CD8-positive, alpha-beta memory T cell (primary cell): ENCODE results near the gene GLI2. TPM values are rescaled to one million over a fixed set of nuclear protein-coding genes. Genes with fewer than 3 reads are reported as not detected.

Experiments used
- CTCF ChIA-PET: fragments of 350-600 bp; sonication (Branson Sonifier 250); formaldehyde crosslinking; loops from one replicate; lab custom pipeline; 2021; ENCODE audit warnings: antibody characterized with exemption; lab: Charles Lee
- POLR2A ChIA-PET: fragments of 350-600 bp; sonication (Branson Sonifier 250); formaldehyde crosslinking; loops from one replicate; lab custom pipeline; 2021; ENCODE audit warnings: antibody characterized with exemption; lab: Charles Lee
- DNase-seq, 5 donors: peaks; one replicate each; pipeline versions ENCODE4 v3.0.0 to v3.0.0-alpha.2; 2020 to 2022; ENCODE audit warnings: mixed read lengths in 1 of 5
- H3K27ac ChIP-seq: one replicate; pipeline ENCODE4 v1.7.0; 2013; ENCODE audit warnings: low read depth, mild to moderate bottlenecking, low read length, moderate library complexity
- H3K27me3 ChIP-seq: 2 replicates; pipeline ENCODE4 v1.7.0; 2013; ENCODE audit warnings: low read length, mild to moderate bottlenecking; ENCODE audit not compliant: insufficient read depth, poor library complexity, severe bottlenecking
- H3K36me3 ChIP-seq: 2 replicates; pipeline ENCODE4 v1.7.0; 2013; ENCODE audit warnings: mild to moderate bottlenecking, low read length, moderate library complexity; ENCODE audit not compliant: insufficient read depth
- H3K4me1 ChIP-seq: 2 replicates; pipeline ENCODE4 v1.7.0; 2013; ENCODE audit warnings: mild to moderate bottlenecking, low read length, moderate library complexity; ENCODE audit not compliant: insufficient read depth
- H3K4me3 ChIP-seq: 2 replicates; pipeline ENCODE4 v1.7.0; 2013; ENCODE audit warnings: mild to moderate bottlenecking, low read length
- H3K9me3 ChIP-seq: 2 replicates; pipeline ENCODE4 v1.7.0; 2013; ENCODE audit warnings: mild to moderate bottlenecking, low read length
- H3K27ac Mint-ChIP-seq, 8 donors: one replicate each; pipeline ENCODE4 v1.8.0; 2020 to 2021; ENCODE audit warnings: mixed read lengths in 8 of 8, mild to moderate bottlenecking in 6 of 8, inconsistent platforms in 3 of 8, moderate library complexity in 3 of 8
- H3K27me3 Mint-ChIP-seq, 2 donors: one replicate each; pipeline ENCODE4 v1.8.0; 2020 to 2021; ENCODE audit warnings: mixed read lengths in 2 of 2, mild to moderate bottlenecking in 1 of 2, moderate library complexity in 1 of 2
- H3K36me3 Mint-ChIP-seq, 3 donors: one replicate each; pipeline ENCODE4 v1.8.0; 2020 to 2021; ENCODE audit warnings: mixed read lengths in 3 of 3, inconsistent platforms in 1 of 3, mild to moderate bottlenecking in 1 of 3
- H3K4me1 Mint-ChIP-seq, 3 donors: one replicate each; pipeline ENCODE4 v1.8.0; 2020 to 2021; ENCODE audit warnings: mixed read lengths in 3 of 3, inconsistent platforms in 1 of 3, mild to moderate bottlenecking in 1 of 3
- H3K4me3 Mint-ChIP-seq, 7 donors: one replicate each; pipeline ENCODE4 v1.8.0; 2020 to 2021; ENCODE audit warnings: mixed read lengths in 7 of 7, mild to moderate bottlenecking in 6 of 7, moderate library complexity in 4 of 7, inconsistent platforms in 2 of 7
- H3K9me3 Mint-ChIP-seq, 5 donors: one replicate each; pipeline ENCODE4 v1.8.0; 2020 to 2022; ENCODE audit warnings: mixed read lengths in 5 of 5, mild to moderate bottlenecking in 3 of 5, moderate library complexity in 2 of 5, inconsistent platforms in 1 of 5
- polyA plus RNA-seq: library from polyadenylated mRNA; unstranded; fragments of 300-500 nt; fragmentation: Illumina TruSeq; gene quantifications from one replicate; pipeline ENCODE4 v1.2.3, GENCODE V29; 2021
- total RNA-seq, 2 experiments: library from RNA; stranded (reverse); gene quantifications; one replicate each; pipeline ENCODE4 v1.2.3, GENCODE V29; 2021

The GLI2 gene
- total and polyA plus RNA-seq, 3 experiments from 2014 or later, result not detected

- no peaks in the 10 kb centered on the region for H3K4me1 Mint-ChIP-seq
- no peak overlapping the region for H3K27ac Mint-ChIP-seq
- no peaks in the 10 kb centered on the region for H3K36me3 Mint-ChIP-seq
- Histone ChIP-seq H3K4me3 (no peak overlapping the region), H3K36me3 (no peaks in the 10 kb centered on the region), H3K9me3 (no peaks in the 10 kb centered on the region), H3K27me3 (no peaks in the 10 kb centered on the region), H3K27ac (no peak overlapping the region), H3K4me1 (no peaks in the 10 kb centered on the region)
- no peak overlapping the region for H3K4me3 Mint-ChIP-seq
- POLR2A ChIA-PET, result no interaction called here
- CTCF ChIA-PET, result no interaction called here
- no peaks in the 10 kb centered on the region for H3K9me3 Mint-ChIP-seq
- DNase-seq, result no peak
- H3K27me3 Mint-ChIP-seq, result peaks cover 6 to 15% of the 10 kb centered on the region in 2 donors
Measured at GRCh38 chr2:120748310-120748709, 12.6 kb downstream of the GLI2 start.

- DNase-seq, result no peak
- H3K36me3 ChIP-seq, result no peaks in the 10 kb centered on the region
- H3K36me3 Mint-ChIP-seq, result no peaks in the 10 kb centered on the region
- POLR2A ChIA-PET, result no interaction called here
- H3K4me3 Mint-ChIP-seq, result no peak overlapping the region
- H3K4me1 Mint-ChIP-seq, result no peaks in the 10 kb centered on the region
- peaks cover 6 to 14% of the 10 kb centered on the region in 2 donors for H3K27me3 Mint-ChIP-seq
- no peak overlapping the region for H3K4me3 ChIP-seq
- CTCF ChIA-PET, result no interaction called here
- no peaks in the 10 kb centered on the region for H3K4me1 ChIP-seq
- no peaks in the 10 kb centered on the region for H3K9me3 ChIP-seq
- no peaks in the 10 kb centered on the region for H3K9me3 Mint-ChIP-seq
- H3K27ac Mint-ChIP-seq, result no peak overlapping the region
- H3K27ac ChIP-seq, result no peak overlapping the region
- no peaks in the 10 kb centered on the region for H3K27me3 ChIP-seq
Measured at GRCh38 chr2:120748741-120749140, 13.1 kb downstream of the GLI2 start.

- Histone ChIP-seq H3K27ac (no peak overlapping the region), H3K9me3 (no peaks in the 10 kb centered on the region), H3K4me3 (no peak overlapping the region), H3K36me3 (no peaks in the 10 kb centered on the region), H3K27me3 (no peaks in the 10 kb centered on the region), H3K4me1 (no peaks in the 10 kb centered on the region)
- Mint-ChIP-seq H3K9me3 (no peaks in the 10 kb centered on the region), H3K4me3 (no peak overlapping the region), H3K27ac (no peak overlapping the region), H3K4me1 (no peaks in the 10 kb centered on the region), H3K27me3 (peaks cover 3 to 5% of the 10 kb centered on the region in 2 donors), H3K36me3 (no peaks in the 10 kb centered on the region)
- ChIA-PET CTCF (no interaction called here), POLR2A (no interaction called here)
- DNase-seq, result no peak
Measured at GRCh38 chr2:120749506-120750431, 14.1 kb downstream of the GLI2 start.

- no peaks in the 10 kb centered on the region for H3K9me3 Mint-ChIP-seq
- Histone ChIP-seq H3K27me3 (no peaks in the 10 kb centered on the region), H3K36me3 (no peaks in the 10 kb centered on the region), H3K9me3 (no peaks in the 10 kb centered on the region), H3K4me1 (no peaks in the 10 kb centered on the region), H3K4me3 (no peak overlapping the region), H3K27ac (no peak overlapping the region)
- no peaks in the 10 kb centered on the region for H3K36me3 Mint-ChIP-seq
- CTCF ChIA-PET, result no interaction called here
- peaks cover 0 to 3% of the 10 kb centered on the region in 2 donors for H3K27me3 Mint-ChIP-seq
- H3K4me1 Mint-ChIP-seq, result no peaks in the 10 kb centered on the region
- H3K27ac Mint-ChIP-seq, result no peak overlapping the region
- POLR2A ChIA-PET, result no interaction called here
- DNase-seq, result no peak
- no peak overlapping the region for H3K4me3 Mint-ChIP-seq
Measured at GRCh38 chr2:120750488-120751210, 15.0 kb downstream of the GLI2 start.

DNA sequence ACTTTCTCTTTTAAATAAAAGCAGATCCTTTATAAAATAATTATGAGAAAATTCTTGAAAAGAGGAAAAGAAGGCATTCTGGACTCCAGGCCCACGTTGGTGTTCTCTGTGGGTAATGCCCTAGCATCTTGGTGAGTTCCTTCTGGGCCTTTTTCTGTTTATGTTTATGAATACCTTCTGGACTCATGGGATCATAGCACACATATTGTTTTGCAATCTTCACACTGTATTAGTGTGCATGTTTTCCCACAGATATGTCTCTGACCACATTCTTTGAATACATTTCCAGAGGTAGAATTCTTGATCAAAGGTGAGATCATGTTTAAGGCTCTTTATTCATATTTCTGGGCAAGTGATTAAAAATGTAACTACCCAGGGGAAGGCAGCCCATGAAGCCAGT lies 15.9 kb downstream of the GLI2 start:
- CTCF ChIA-PET, result no interaction called here
- Histone ChIP-seq H3K36me3 (no peaks in the 10 kb centered on the region), H3K27me3 (no peaks in the 10 kb centered on the region), H3K4me3 (no peak overlapping the region), H3K9me3 (no peaks in the 10 kb centered on the region), H3K4me1 (no peaks in the 10 kb centered on the region), H3K27ac (no peak overlapping the region)
- Mint-ChIP-seq H3K4me3 (no peak overlapping the region), H3K27me3 (peaks cover 0 to 2% of the 10 kb centered on the region in 2 donors), H3K9me3 (no peaks in the 10 kb centered on the region), H3K36me3 (no peaks in the 10 kb centered on the region), H3K4me1 (no peaks in the 10 kb centered on the region), H3K27ac (no peak overlapping the region)
- DNase-seq, result no peak
- POLR2A ChIA-PET, result no interaction called here

DNA sequence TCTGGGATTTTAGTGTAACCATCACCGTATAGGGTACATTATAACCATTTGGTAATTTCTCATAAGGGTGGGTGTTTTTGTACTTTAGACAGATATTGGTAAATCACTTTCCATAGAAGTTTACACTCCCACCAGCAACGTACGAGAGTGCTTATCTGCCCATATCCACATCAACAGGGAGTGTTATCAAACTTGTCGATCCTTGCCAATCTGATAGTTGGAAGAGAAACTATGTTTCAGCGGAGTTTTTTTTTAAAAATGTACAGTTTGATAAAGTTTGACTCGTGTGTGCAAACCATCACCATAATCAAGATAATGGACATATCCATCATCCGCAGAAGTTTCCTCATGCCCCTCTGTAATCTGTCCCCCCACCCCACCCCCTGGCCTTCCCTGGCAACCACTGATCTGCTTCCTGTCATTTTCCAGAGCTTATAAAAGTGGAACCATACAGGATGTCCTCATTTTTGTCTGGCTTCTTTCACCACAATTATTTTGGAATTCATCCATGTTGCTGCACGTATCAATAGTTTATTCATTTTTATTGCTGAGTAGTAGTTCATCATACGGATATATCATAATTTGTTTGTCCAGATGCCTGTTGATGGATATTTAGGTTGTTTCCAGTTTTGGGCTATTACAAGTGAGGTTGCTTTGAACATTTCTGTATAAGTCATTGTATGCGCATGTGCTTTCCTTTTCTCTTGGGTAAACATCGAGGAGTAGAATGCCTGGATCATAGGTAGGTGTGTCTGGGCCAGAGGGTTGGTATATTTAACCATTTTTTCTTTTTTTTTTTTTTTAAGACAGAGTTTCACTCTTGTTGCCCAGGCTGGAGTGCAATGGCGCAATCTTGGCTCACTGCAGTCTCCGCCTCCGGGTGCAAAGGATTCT lies 18.6 kb downstream of the GLI2 start:
- peaks cover 4% of the 10 kb centered on the region in 2 donors for H3K27me3 Mint-ChIP-seq
- Histone ChIP-seq H3K27ac (no peak overlapping the region), H3K4me1 (no peaks in the 10 kb centered on the region), H3K27me3 (no peaks in the 10 kb centered on the region), H3K9me3 (no peaks in the 10 kb centered on the region), H3K36me3 (no peaks in the 10 kb centered on the region), H3K4me3 (no peak overlapping the region)
- DNase-seq, result no peak
- ChIA-PET CTCF (no interaction called here), POLR2A (no interaction called here)
- no peak overlapping the region for H3K4me3 Mint-ChIP-seq
- H3K4me1 Mint-ChIP-seq, result no peaks in the 10 kb centered on the region
- no peak overlapping the region for H3K27ac Mint-ChIP-seq
- H3K9me3 Mint-ChIP-seq, result peaks cover 0 to 5% (median 0%) of the 10 kb centered on the region in 5 donors
- H3K36me3 Mint-ChIP-seq, result no peaks in the 10 kb centered on the region

- H3K27ac Mint-ChIP-seq, result no peak overlapping the region
- Histone ChIP-seq H3K27ac (no peak overlapping the region), H3K4me1 (no peaks in the 10 kb centered on the region), H3K36me3 (no peaks in the 10 kb centered on the region), H3K27me3 (no peaks in the 10 kb centered on the region), H3K9me3 (no peaks in the 10 kb centered on the region), H3K4me3 (no peak overlapping the region)
- no peaks in the 10 kb centered on the region for H3K4me1 Mint-ChIP-seq
- no peak overlapping the region for H3K4me3 Mint-ChIP-seq
- H3K36me3 Mint-ChIP-seq, result no peaks in the 10 kb centered on the region
- ChIA-PET CTCF (no interaction called here), POLR2A (no interaction called here)
- H3K9me3 Mint-ChIP-seq, result peaks cover 0 to 5% (median 0%) of the 10 kb centered on the region in 5 donors
- DNase-seq, result no peak
- H3K27me3 Mint-ChIP-seq, result peaks cover 4 to 14% of the 10 kb centered on the region in 2 donors
Measured at GRCh38 chr2:120758181-120759144, 22.8 kb downstream of the GLI2 start.
